ENCODE measurements around the gene SELPLG.

The SELPLG gene

GRCh38 chr12:108585864-108586263, 47.8 kb downstream of the SELPLG start:
- Histone ChIP-seq H3K27me3 (ENCODE audit: insufficient read depth, poor library complexity, severe bottlenecking) (no peaks in the 10 kb centered on the region), H3K27ac (replicated peaks) (no peak overlapping the region), H3K4me3 (replicated peaks; ENCODE audit: insufficient read depth, low read length) (no peak overlapping the region)
- TF ChIP-seq SPI1 (IDR thresholded peaks at IDR 0.05; ENCODE audit: borderline replicate concordance, low read depth) = no peak
- TF ChIP-seq POLR2AphosphoS5 (IDR thresholded peaks at IDR 0.05; ENCODE audit: low read depth) = no peak
- no peak for TF ChIP-seq GABPA (IDR thresholded peaks at IDR 0.05; ENCODE audit: low read depth)
- no peak for TF ChIP-seq CTCF (IDR thresholded peaks at IDR 0.05; ENCODE audit: insufficient read depth, low read length)
- TF ChIP-seq REST (IDR thresholded peaks at IDR 0.05; ENCODE audit: insufficient replicate concordance, low read depth) = no peak
- DNase-seq (ENCODE audit: low read depth in 1 of 2, low spot score in 1 of 2) = no peak

GRCh38 chr12:108584456-108585065, 49.1 kb downstream of the SELPLG start:
- DNase-seq (ENCODE audit: low read depth in 1 of 2, low spot score in 1 of 2) = no peak
- H3K4me3 ChIP-seq (replicated peaks; ENCODE audit: insufficient read depth, low read length) = no peak overlapping the region
- no peak overlapping the region for H3K27ac ChIP-seq (replicated peaks)
- no peaks in the 10 kb centered on the region for H3K27me3 ChIP-seq (ENCODE audit: insufficient read depth, poor library complexity, severe bottlenecking)
- TF ChIP-seq GABPA (IDR thresholded peaks at IDR 0.05; ENCODE audit: low read depth) (no peak), CTCF (IDR thresholded peaks at IDR 0.05; ENCODE audit: insufficient read depth, low read length) (no peak), SPI1 (IDR thresholded peaks at IDR 0.05; ENCODE audit: borderline replicate concordance, low read depth) (no peak), POLR2AphosphoS5 (IDR thresholded peaks at IDR 0.05; ENCODE audit: low read depth) (no peak), REST (IDR thresholded peaks at IDR 0.05; ENCODE audit: insufficient replicate concordance, low read depth) (no peak)

GRCh38 chr12:108583991-108584390, 49.7 kb downstream of the SELPLG start:
- Histone ChIP-seq H3K27me3 (ENCODE audit: insufficient read depth, poor library complexity, severe bottlenecking) (no peaks in the 10 kb centered on the region), H3K4me3 (replicated peaks; ENCODE audit: insufficient read depth, low read length) (no peak overlapping the region), H3K27ac (replicated peaks) (no peak overlapping the region)
- no peak for DNase-seq (ENCODE audit: low read depth in 1 of 2, low spot score in 1 of 2)
- TF ChIP-seq SPI1 (IDR thresholded peaks at IDR 0.05; ENCODE audit: borderline replicate concordance, low read depth) (no peak), POLR2AphosphoS5 (IDR thresholded peaks at IDR 0.05; ENCODE audit: low read depth) (no peak), REST (IDR thresholded peaks at IDR 0.05; ENCODE audit: insufficient replicate concordance, low read depth) (no peak), CTCF (IDR thresholded peaks at IDR 0.05; ENCODE audit: insufficient read depth, low read length) (no peak), GABPA (IDR thresholded peaks at IDR 0.05; ENCODE audit: low read depth) (no peak)
